ENCODE data around the gene MYO7B. TPM values are rescaled to one million over a fixed set of nuclear protein-coding genes. Genes with fewer than 3 reads are reported as not detected.

Gene MYO7B
- total RNA-seq, 2 donors from 2014 or later = 0.52 to 0.67 TPM

- Histone ChIP-seq H3K9me3 (no peaks in the 10 kb centered on the region), H3K4me1 (peaks cover 0 to 16% of the 10 kb centered on the region in 2 donors), H3K36me3 (peaks cover 62% of the 10 kb centered on the region), H3K27me3 (no peaks in the 10 kb centered on the region), H3K4me3 (no peak overlapping the region), H3K27ac (no peak overlapping the region)
- no peak for TF ChIP-seq CTCF (IDR thresholded peaks at IDR 0.05)
- no peak for DNase-seq (ENCODE audit: low spot score)
These were observed 32.0 kb upstream of the MYO7B start for GRCh38 chr2:127503491-127503890.

- no peak for TF ChIP-seq CTCF (IDR thresholded peaks at IDR 0.05)
- H3K9me3 ChIP-seq = no peaks in the 10 kb centered on the region
- H3K36me3 ChIP-seq = peaks cover 53% of the 10 kb centered on the region
These were observed 30.7 kb upstream of the MYO7B start for GRCh38 chr2:127504552-127505430.

GRCh38 chr2:127506510-127506909 is 29.0 kb upstream of the MYO7B start:
- no peak overlapping the region for H3K27ac ChIP-seq
- peaks cover 0 to 41% of the 10 kb centered on the region in 2 donors for H3K4me1 ChIP-seq
- H3K36me3 ChIP-seq = peaks cover 37% of the 10 kb centered on the region
- H3K9me3 ChIP-seq = no peaks in the 10 kb centered on the region
- no peak for DNase-seq (ENCODE audit: low spot score)
- no peaks in the 10 kb centered on the region for H3K27me3 ChIP-seq
- H3K4me3 ChIP-seq = no peak overlapping the region
- TF ChIP-seq CTCF (IDR thresholded peaks at IDR 0.05) = no peak

More at GRCh38 chr2:127504552-127505430, 30.7 kb upstream of the MYO7B start:
- Histone ChIP-seq H3K27ac (no peak overlapping the region), H3K27me3 (no peaks in the 10 kb centered on the region), H3K4me3 (no peak overlapping the region), H3K4me1 (peaks cover 0 to 29% of the 10 kb centered on the region in 2 donors)
- no peak for DNase-seq (ENCODE audit: low spot score)

GRCh38 chr2:127508023-127508630 is 27.4 kb upstream of the MYO7B start:
- no peak overlapping the region for H3K4me3 ChIP-seq

GRCh38 chr2:127508631-127509034 is 26.9 kb upstream of the MYO7B start:
- peak overlapping the region; percentile 53 to 73 for H3K27ac ChIP-seq
- H3K4me1 ChIP-seq = peaks cover 0 to 60% of the 10 kb centered on the region in 2 donors
- no peak overlapping the region for H3K4me3 ChIP-seq
- no peaks in the 10 kb centered on the region for H3K9me3 ChIP-seq
- H3K36me3 ChIP-seq = peaks cover 19% of the 10 kb centered on the region
- no peaks in the 10 kb centered on the region for H3K27me3 ChIP-seq
- peak; percentile 92 for DNase-seq (ENCODE audit: low spot score)
- TF ChIP-seq CTCF (IDR thresholded peaks at IDR 0.05) = no peak

More at GRCh38 chr2:127508023-127508630, 27.4 kb upstream of the MYO7B start:
- no peaks in the 10 kb centered on the region for H3K9me3 ChIP-seq
- H3K4me1 ChIP-seq = peaks cover 0 to 57% of the 10 kb centered on the region in 2 donors
- H3K36me3 ChIP-seq = peaks cover 22% of the 10 kb centered on the region
- no peak for DNase-seq (ENCODE audit: low spot score)
- H3K27me3 ChIP-seq = no peaks in the 10 kb centered on the region
- no peak for TF ChIP-seq CTCF (IDR thresholded peaks at IDR 0.05)
- H3K27ac ChIP-seq = peak overlapping the region; percentile 53 to 73

All from right atrium auricular region (tissue), 2 donors.